Fibroblast of pulmonary artery (primary cell): ENCODE measurements around the gene PROS1.
"Not testable (repeated sequence)": the region's sequence is repeated elsewhere in the genome, so short reads cannot be mapped to it uniquely, and the experiment has no call there.

Experiments used
- DNase-seq: peaks from one replicate; pipeline ENCODE4 v3.0.0-alpha.2; 2010; ENCODE audit warnings: low read depth
- H3K4me3 ChIP-seq: replicated peaks from 2 replicates; pipeline ENCODE4 v1.5.1; 2011; ENCODE audit warnings: low read depth, mild to moderate bottlenecking, control low read depth, low read length, moderate library complexity
- CTCF ChIP-seq: IDR thresholded peaks from 2 replicates; pipeline ENCODE4 v1.5.1; 2011; ENCODE audit warnings: mild to moderate bottlenecking, control low read depth, low read length, inconsistent platforms; ENCODE audit errors: missing control alignments

The PROS1 gene

GRCh38 chr3:93936549-93936948 is 37.1 kb downstream of the PROS1 start:
- TF ChIP-seq CTCF = no peak

GRCh38 chr3:93934366-93935046 is 39.2 kb downstream of the PROS1 start:
- no peak for DNase-seq
- no peak overlapping the region for H3K4me3 ChIP-seq
- no peak for TF ChIP-seq CTCF

More at GRCh38 chr3:93936549-93936948, 37.1 kb downstream of the PROS1 start:
- no peak overlapping the region for H3K4me3 ChIP-seq
- DNase-seq = no peak

- TF ChIP-seq CTCF = no peak
- no peak overlapping the region for H3K4me3 ChIP-seq
- DNase-seq = no peak
Measured at GRCh38 chr3:93931597-93932229, 42.0 kb downstream of the PROS1 start.

GRCh38 chr3:93930041-93930440 is 43.7 kb downstream of the PROS1 start:
- no peak for DNase-seq
- no peak for TF ChIP-seq CTCF
- H3K4me3 ChIP-seq = no peak overlapping the region

GRCh38 chr3:93926789-93927188 is 46.9 kb downstream of the PROS1 start:
- TF ChIP-seq CTCF = no peak
- no peak overlapping the region for H3K4me3 ChIP-seq
- DNase-seq = no peak

- no peak for DNase-seq
- TF ChIP-seq CTCF = no peak
- no peak overlapping the region for H3K4me3 ChIP-seq
Measured at GRCh38 chr3:93924491-93924890, 49.2 kb downstream of the PROS1 start.

- no peak for DNase-seq
- no peak overlapping the region for H3K4me3 ChIP-seq
- TF ChIP-seq CTCF = no peak
Measured at GRCh38 chr3:93923006-93923405, 50.7 kb downstream of the PROS1 start.

- DNase-seq, H3K4me3 ChIP-seq: not testable (repeated sequence)
Measured at GRCh38 chr3:93917546-93918029, 56.1 kb downstream of the PROS1 start.

- DNase-seq, H3K4me3 ChIP-seq: not testable (repeated sequence)
Measured at GRCh38 chr3:93913623-93914022, 60.1 kb downstream of the PROS1 start.
